IMR-90 (cell line): ENCODE data around the gene ZC3H7B. TPM values are rescaled to one million over a fixed set of nuclear protein-coding genes. Genes with fewer than 3 reads are reported as not detected.

Source experiments
- ATAC-seq: fragments of 200-7000 bp; cut with Tn5 transposase; 2 replicates; pipeline ENCODE4 v1.9.1; 2020; ENCODE audit warnings: low read depth, mild to moderate bottlenecking, moderate library complexity
- BruUV-seq: library from RNA; stranded (reverse); fragments of 400-500 nt; replicated peaks from 2 replicates; lab custom pipeline; 2021; lab: Mats Ljungman, UMichigan
- CTCF ChIA-PET: fragments of 300-600 bp; formaldehyde crosslinking; extraction: SDS; loops from one replicate; lab custom pipeline; 2021; ENCODE audit warnings: antibody characterized with exemption; lab: Yijun Ruan, JAX
- POLR2A ChIA-PET: fragments of 300-600 bp; sonication (Branson Sonifier 250); formaldehyde crosslinking; loops from one replicate; lab custom pipeline; 2022; ENCODE audit warnings: antibody characterized with exemption; ENCODE audit not compliant: unreplicated experiment; lab: Charles Lee
- DNase-seq: peaks from one replicate; pipeline ENCODE4 v3.0.0; 2013
- H2AFZ ChIP-seq: replicated peaks from 2 replicates; pipeline ENCODE3; 2013; ENCODE audit warnings: low read length, mild to moderate bottlenecking; ENCODE audit not compliant: poor library complexity
- H2AK5ac ChIP-seq: 2 replicates; pipeline ENCODE4 v1.6.1; 2013; ENCODE audit warnings: low read depth, low read length, inconsistent platforms
- H2AK9ac ChIP-seq: replicated peaks from 2 replicates; pipeline ENCODE3; 2013; ENCODE audit warnings: mild to moderate bottlenecking, low read depth, low read length, moderate library complexity; ENCODE audit not compliant: poor library complexity
- H2BK120ac ChIP-seq: 2 replicates; pipeline ENCODE4 v1.6.1; 2013; ENCODE audit warnings: low read depth, low read length, inconsistent platforms
- H2BK15ac ChIP-seq: 3 replicates; pipeline ENCODE4 v1.6.1; 2013; ENCODE audit warnings: low read depth, low read length, inconsistent platforms
- H2BK20ac ChIP-seq: 2 replicates; pipeline ENCODE4 v1.6.1; 2013; ENCODE audit warnings: low read depth, mild to moderate bottlenecking, inconsistent platforms, low read length, moderate library complexity
- H2BK5ac ChIP-seq: 2 replicates; pipeline ENCODE4 v1.6.1; 2013; ENCODE audit warnings: mild to moderate bottlenecking, low read depth, low read length, inconsistent platforms; ENCODE audit not compliant: poor library complexity, severe bottlenecking
- H3K14ac ChIP-seq: replicated peaks from 2 replicates; pipeline ENCODE4 v1.6.1; 2013; ENCODE audit warnings: low read depth, low read length, inconsistent platforms
- H3K18ac ChIP-seq: 2 replicates; pipeline ENCODE4 v1.6.1; 2013; ENCODE audit warnings: low read depth, low read length, control low read depth
- H3K23ac ChIP-seq: 2 replicates; pipeline ENCODE4 v1.6.1; 2013; ENCODE audit warnings: low read depth, low read length, inconsistent platforms
- H3K27ac ChIP-seq: 2 replicates; pipeline ENCODE4 v1.5.1; 2013; ENCODE audit warnings: mild to moderate bottlenecking, control low read depth, low read length; ENCODE audit not compliant: insufficient read depth
- H3K27me3 ChIP-seq: 2 replicates; pipeline ENCODE4 v1.6.1; 2013; ENCODE audit warnings: low read length; ENCODE audit not compliant: control insufficient read depth, insufficient read depth
- H3K36me3 ChIP-seq: 2 replicates; pipeline ENCODE4 v1.6.1; 2013; ENCODE audit warnings: low read length, mixed read lengths; ENCODE audit not compliant: control insufficient read depth, insufficient read depth
- H3K4ac ChIP-seq: 2 replicates; pipeline ENCODE4 v1.6.1; 2013; ENCODE audit warnings: low read depth, low read length, inconsistent platforms
- H3K4me1 ChIP-seq: 2 replicates; pipeline ENCODE4 v1.6.1; 2013; ENCODE audit warnings: low read length, mixed read lengths; ENCODE audit not compliant: control insufficient read depth, insufficient read depth
- H3K4me2 ChIP-seq: 2 replicates; pipeline ENCODE4 v1.6.1; 2013; ENCODE audit warnings: low read depth, mild to moderate bottlenecking, control low read depth, low read length, moderate library complexity
- H3K4me3 ChIP-seq: 2 replicates; pipeline ENCODE4 v1.5.1; 2013; ENCODE audit warnings: low read depth, mild to moderate bottlenecking, control low read depth, low read length, moderate library complexity; ENCODE audit not compliant: insufficient read depth
- H3K56ac ChIP-seq: 2 replicates; pipeline ENCODE4 v1.6.1; 2013; ENCODE audit warnings: low read length, inconsistent platforms; ENCODE audit not compliant: insufficient read depth; ENCODE audit errors: extremely low read depth
- H3K79me1 ChIP-seq, 2 experiments: 2 replicates each; pipeline ENCODE4 v1.6.1; 2013; ENCODE audit warnings: low read length in 2 of 2, inconsistent platforms in 1 of 2, low read depth in 1 of 2
- H3K9ac ChIP-seq: 2 replicates; pipeline ENCODE4 v1.6.1; 2013; ENCODE audit warnings: low read depth, low read length, control low read depth
- H3K9me1 ChIP-seq: 2 replicates; pipeline ENCODE4 v1.6.1; 2013; ENCODE audit warnings: low read length, inconsistent platforms; ENCODE audit not compliant: insufficient read depth
- H3K9me3 ChIP-seq: 2 replicates; pipeline ENCODE4 v1.6.1; 2013; ENCODE audit warnings: low read length; ENCODE audit not compliant: control insufficient read depth, insufficient read depth
- H4K20me1 ChIP-seq: 2 replicates; pipeline ENCODE4 v1.6.1; 2013; ENCODE audit warnings: low read length, inconsistent platforms; ENCODE audit not compliant: insufficient read depth
- H4K5ac ChIP-seq: 2 replicates; pipeline ENCODE4 v1.6.1; 2013; ENCODE audit warnings: mild to moderate bottlenecking, low read depth, low read length, control low read depth
- H4K8ac ChIP-seq, 2 experiments: 2 replicates each; pipeline ENCODE4 v1.6.1; 2013; ENCODE audit warnings: low read depth in 2 of 2, low read length in 2 of 2, control low read depth in 1 of 2, inconsistent platforms in 1 of 2
- H4K91ac ChIP-seq: 2 replicates; pipeline ENCODE4 v1.6.1; 2013; ENCODE audit warnings: low read depth, low read length, inconsistent platforms; ENCODE audit not compliant: insufficient read depth
- BHLHE40 ChIP-seq: fragments of 150-350 bp; IDR thresholded peaks from 2 replicates; pipeline ENCODE4 v1.6.1; 2016; ENCODE audit warnings: mild to moderate bottlenecking, low read depth, low read length
- CEBPB ChIP-seq: IDR thresholded peaks from 2 replicates; pipeline ENCODE4 v1.6.1; 2012; ENCODE audit warnings: low read depth, low read length, improper control_type of control experiment
- CTCF ChIP-seq: conservative IDR thresholded peaks from 2 replicates; pipeline ENCODE4 v1.5.1; 2012; ENCODE audit warnings: mild to moderate bottlenecking, low read depth, low read length, improper control_type of control experiment
- ELK1 ChIP-seq: fragments of 150-350 bp; IDR thresholded peaks from 2 replicates; pipeline ENCODE4 v1.6.1; 2016; ENCODE audit warnings: low read depth, mild to moderate bottlenecking, low read length, moderate library complexity, borderline replicate concordance
- FOS ChIP-seq: fragments of 150-350 bp; IDR thresholded peaks from 2 replicates; pipeline ENCODE4 v1.6.1; 2016; ENCODE audit warnings: low read depth, low read length
- MAFK ChIP-seq: IDR thresholded peaks from 2 replicates; pipeline ENCODE4 v1.6.1; 2012; ENCODE audit warnings: low read depth, low read length, improper control_type of control experiment
- MAZ ChIP-seq: IDR thresholded peaks from 2 replicates; pipeline ENCODE4 v1.6.1; 2012; ENCODE audit warnings: low read depth, mild to moderate bottlenecking, low read length, improper control_type of control experiment, moderate library complexity, borderline replicate concordance
- MXI1 ChIP-seq: IDR thresholded peaks from 2 replicates; pipeline ENCODE4 v1.6.1; 2012; ENCODE audit warnings: low read depth, mild to moderate bottlenecking, low read length, moderate library complexity, borderline replicate concordance
- NFE2L2 ChIP-seq: fragments of 150-350 bp; IDR thresholded peaks from 2 replicates; pipeline ENCODE4 v1.6.1; 2016; ENCODE audit warnings: low read depth, mild to moderate bottlenecking, low read length
- POLR2A ChIP-seq: IDR thresholded peaks from 2 replicates; pipeline ENCODE4 v1.6.1; 2012; ENCODE audit warnings: mild to moderate bottlenecking, low read depth, low read length
- RAD21 ChIP-seq: IDR thresholded peaks from 2 replicates; pipeline ENCODE4 v1.6.1; 2012; ENCODE audit warnings: low read length, improper control_type of control experiment
- RCOR1 ChIP-seq: IDR thresholded peaks from 2 replicates; pipeline ENCODE4 v1.6.1; 2012; ENCODE audit warnings: mild to moderate bottlenecking, low read length, improper control_type of control experiment; ENCODE audit not compliant: insufficient replicate concordance
- RFX5 ChIP-seq: IDR thresholded peaks from 2 replicates; pipeline ENCODE4 v1.8.0; 2012; ENCODE audit warnings: low read depth, mild to moderate bottlenecking, low read length, moderate library complexity
- SMC3 ChIP-seq: fragments of 150-350 bp; IDR thresholded peaks from 2 replicates; pipeline ENCODE4 v1.6.1; 2016; ENCODE audit warnings: low read depth, mild to moderate bottlenecking, antibody characterized with exemption, low read length, moderate library complexity
- USF2 ChIP-seq: fragments of 150-350 bp; IDR thresholded peaks from 2 replicates; pipeline ENCODE4 v1.6.1; 2017; ENCODE audit warnings: mild to moderate bottlenecking, antibody characterized with exemption, low read length, low read depth
- WGBS, 2 experiments: methylation state at CpG; one replicate each; pipeline versions ENCODE4 v1.1.5 to v1.1.7; 2013; ENCODE audit warnings: missing lambda C conversion rate in 2 of 2; ENCODE audit not compliant: insufficient read length in 1 of 2; ENCODE audit errors: extremely low coverage in 2 of 2; 5-methylcytosine and 5-hydroxymethylcytosine counted together
- dilution Hi-C: fragments of 300-500 bp; cut with HindIII; formaldehyde crosslinking; loops from one replicate; pipeline ENCODE4 v1.14.3; 2018; ENCODE audit warnings: low sequenced_read_pairs; ENCODE audit not compliant: unreplicated experiment
- in situ Hi-C: fragments of 300-500 bp; cut with MboI; formaldehyde crosslinking; loops from 3 replicates; pipeline ENCODE4 v1.14.3; 2019; ENCODE audit warnings: low sequenced_read_pairs, inconsistent platforms, mixed read lengths
- intact Hi-C: fragments of 100-400 bp; cut with micrococcal nuclease; formaldehyde crosslinking; loops from 2 replicates; pipeline ENCODE4 v1.10.0; 2022
- polyA plus RNA-seq, 3 experiments: library from polyadenylated mRNA; depleted of rRNA; stranded (reverse); fragments of >200 nt; gene quantifications; 2 replicates each; pipeline ENCODE4 v1.2.3, GENCODE V29; 2012; ENCODE audit warnings: low replicate concordance in 1 of 3
- total RNA-seq: library from RNA; depleted of rRNA; stranded (reverse); fragments of >200 nt; gene quantifications from 2 replicates; pipeline ENCODE4 v1.2.3, GENCODE V29; 2012

Gene ZC3H7B
- total and polyA plus RNA-seq, 2 of the 4 experiments (the other 2 are of a cell fraction): 37.6 to 72.3 TPM

- in situ Hi-C loops (no loop called here), dilution Hi-C loops (no loop called here)
- 0% methylated on average over 16 of the region's 30 CpGs; no CpG with 5 or more reads in 1 of the 2 experiments for WGBS, 2 experiments
- TF ChIP-seq MXI1: no peak; the same call in 1 of the 2 replicates
- TF ChIP-seq SMC3: no peak
- no peak for TF ChIP-seq CEBPB
- peak; percentile 40; the same call in 1 of the 2 replicates for TF ChIP-seq BHLHE40
- 0 out of 2 replicates have a peak, but pooled peaks have one; percentile 24 for TF ChIP-seq NFE2L2
- TF ChIP-seq FOS: peak; percentile 86
- TF ChIP-seq RCOR1: no peak
- TF ChIP-seq ELK1: no peak
- TF ChIP-seq MAFK: no peak; the same call in 1 of the 2 replicates
- TF ChIP-seq RAD21: no peak; the same call in 1 of the 2 replicates
- TF ChIP-seq POLR2A: peak; percentile 95
- TF ChIP-seq MAZ: peak; percentile 89; the same call in 1 of the 2 replicates
- no peak for TF ChIP-seq USF2
- TF ChIP-seq RFX5: no peak
- no peak for TF ChIP-seq CTCF
Measured at GRCh38 chr22:41285441-41285819, 15.9 kb upstream of the ZC3H7B start.

More at GRCh38 chr22:41285441-41285819, 15.9 kb upstream of the ZC3H7B start:
- Histone ChIP-seq H4K5ac (peak overlapping the region; percentile 9; the same call in 1 of the 2 replicates), H2BK15ac (0 out of 3 replicates have a peak overlapping the region, but pooled peaks have one; percentile 5), H3K18ac (0 out of 2 replicates have a peak overlapping the region, but pooled peaks have one; percentile 28), H3K9me1 (peaks cover 21% of the 10 kb centered on the region), H3K4me3 (peak overlapping the region; percentile 55), H4K8ac (peak overlapping the region; percentile 28 to 85), H4K91ac (peak overlapping the region; percentile 94), H3K9ac (peak overlapping the region; percentile 81), H3K4me1 (peaks cover 22% of the 10 kb centered on the region), H2AK5ac (peak overlapping the region; percentile 77), H3K79me1 (peaks cover 25 to 65% of the 10 kb centered on the region in 2 experiments), H3K23ac (peak overlapping the region; percentile 71), H3K4ac (peak overlapping the region; percentile 89), H2AK9ac (peak overlapping the region; percentile 99), H2AFZ (peak overlapping the region; percentile 83), H3K9me3 (no peaks in the 10 kb centered on the region), H2BK120ac (peak overlapping the region; percentile 75), H3K27ac (peak overlapping the region; percentile 81), H2BK5ac (peak overlapping the region; percentile 94), H3K14ac (peak overlapping the region; percentile 86), H3K36me3 (peaks cover 27% of the 10 kb centered on the region), H3K4me2 (peak overlapping the region; percentile 93), H4K20me1 (peaks cover 17% of the 10 kb centered on the region; the same call in 1 of the 2 replicates), H3K56ac (peak overlapping the region; percentile 85), H2BK20ac (no peak overlapping the region), H3K27me3 (no peaks in the 10 kb centered on the region)
- POLR2A ChIA-PET: no interaction called here
- intact Hi-C loops: loop anchor here (1.0 kb wide), 1 partner anchor 161 kb away; the partner anchor contains the start of gene TOB2
- CTCF ChIA-PET: no interaction called here
- ATAC-seq: peak; percentile 50
- no TSS peak for BruUV-seq
- DNase-seq: peak; percentile 96
